ENCODE measurements around the gene CDH22.

Gene CDH22

GRCh38 chr20:46188866-46189541 is 119.3 kb downstream of the CDH22 start:
- no peak for DNase-seq

GRCh38 chr20:46186210-46186609 is 122.1 kb downstream of the CDH22 start:
- no peak for DNase-seq

GRCh38 chr20:46185353-46185752 is 122.9 kb downstream of the CDH22 start:
- no peak for DNase-seq

- DNase-seq: no peak
These were observed 124.5 kb downstream of the CDH22 start for GRCh38 chr20:46183768-46184167.

GRCh38 chr20:46182276-46183200 is 125.8 kb downstream of the CDH22 start:
- no peak for DNase-seq

GRCh38 chr20:46179862-46180261 is 128.4 kb downstream of the CDH22 start:
- DNase-seq: no peak

- DNase-seq: no peak
These were observed 129.4 kb downstream of the CDH22 start for GRCh38 chr20:46178891-46179290.

- DNase-seq: no peak
These were observed 130.5 kb downstream of the CDH22 start for GRCh38 chr20:46177768-46178167.

- no peak for DNase-seq
These were observed 131.4 kb downstream of the CDH22 start for GRCh38 chr20:46176739-46177378.

- DNase-seq: no peak
These were observed 133.2 kb downstream of the CDH22 start for GRCh38 chr20:46175127-46175494.

GRCh38 chr20:46174469-46175126 is 133.7 kb downstream of the CDH22 start:
- no peak for DNase-seq

- no peak for DNase-seq
These were observed 134.4 kb downstream of the CDH22 start for GRCh38 chr20:46173652-46174468.

GRCh38 chr20:46172961-46173536 is 135.2 kb downstream of the CDH22 start:
- DNase-seq: no peak

- DNase-seq: no peak
These were observed 135.8 kb downstream of the CDH22 start for GRCh38 chr20:46172455-46172854.

- no peak for DNase-seq
These were observed 136.4 kb downstream of the CDH22 start for GRCh38 chr20:46171909-46172308.

GRCh38 chr20:46171476-46171875 is 136.8 kb downstream of the CDH22 start:
- no peak for DNase-seq

- no peak for DNase-seq
These were observed 138.8 kb downstream of the CDH22 start for GRCh38 chr20:46169245-46170171.

- DNase-seq: no peak
These were observed 139.9 kb downstream of the CDH22 start for GRCh38 chr20:46168438-46168837.

- DNase-seq: no peak
These were observed 141.2 kb downstream of the CDH22 start for GRCh38 chr20:46167080-46167479.

GRCh38 chr20:46164254-46164653 is 144.0 kb downstream of the CDH22 start:
- DNase-seq: no peak

- no peak for DNase-seq
These were observed 146.4 kb downstream of the CDH22 start for GRCh38 chr20:46161921-46162320.

All from NCI-H1436 (cell line).